NAMALWA (cell line): ENCODE data around the gene SDK1.
"Not testable (repeated sequence)": the region's sequence is repeated elsewhere in the genome, so short reads cannot be mapped to it uniquely, and the experiment has no call there.

Source experiments
- DNase-seq: peaks from one replicate; pipeline ENCODE4 v3.0.0-alpha.2; 2015; ENCODE audit warnings: low spot score

The SDK1 gene

GRCh38 chr7:3733541-3734140 is 432.6 kb downstream of the SDK1 start:
- no peak for DNase-seq

GRCh38 chr7:3738964-3739363 is 437.9 kb downstream of the SDK1 start:
- no peak for DNase-seq

DNA sequence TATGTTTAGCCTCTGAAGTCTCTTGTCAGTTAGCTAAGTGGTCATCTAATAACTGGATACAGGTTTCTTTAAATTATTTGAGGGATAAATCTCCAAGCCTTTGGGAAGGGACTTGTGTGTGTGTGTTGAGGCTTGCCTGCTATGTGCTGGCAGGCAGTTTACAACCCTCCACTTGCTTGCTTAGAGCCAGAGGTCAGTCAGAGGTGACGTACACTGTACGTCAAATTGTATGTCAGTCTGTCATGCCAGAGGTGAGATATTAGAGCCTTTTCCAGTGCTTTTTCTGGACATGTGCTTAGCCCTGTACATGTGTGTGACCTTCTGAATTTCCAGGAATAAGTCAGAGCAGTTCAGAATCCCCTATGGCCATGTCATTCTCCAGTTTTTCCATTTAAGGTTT is 438.9 kb downstream of the SDK1 start:
- DNase-seq, result no peak

- no peak for DNase-seq
Observed at GRCh38 chr7:3747467-3747866, 446.4 kb downstream of the SDK1 start.

DNA sequence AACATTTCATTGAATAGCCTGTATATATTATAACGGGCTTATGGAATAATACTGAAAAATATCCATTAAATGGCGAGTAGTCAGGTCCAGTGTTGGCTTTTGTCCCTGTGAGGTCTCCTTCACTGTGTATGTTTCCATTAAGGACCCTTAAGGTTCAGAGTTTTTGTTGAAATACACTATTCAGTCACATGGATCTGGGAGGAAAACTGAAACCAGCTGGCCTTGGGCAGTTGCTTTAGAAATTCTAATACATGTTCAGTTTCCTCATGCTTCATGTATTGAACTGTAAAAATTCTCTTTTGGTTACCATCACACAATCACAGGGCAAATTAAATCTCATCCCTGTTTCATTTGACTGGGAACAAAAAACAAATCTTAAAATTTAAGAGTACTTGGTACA is 447.3 kb downstream of the SDK1 start:
- DNase-seq, result no peak

GRCh38 chr7:3753868-3754267 is 452.8 kb downstream of the SDK1 start:
- DNase-seq, result no peak

DNA sequence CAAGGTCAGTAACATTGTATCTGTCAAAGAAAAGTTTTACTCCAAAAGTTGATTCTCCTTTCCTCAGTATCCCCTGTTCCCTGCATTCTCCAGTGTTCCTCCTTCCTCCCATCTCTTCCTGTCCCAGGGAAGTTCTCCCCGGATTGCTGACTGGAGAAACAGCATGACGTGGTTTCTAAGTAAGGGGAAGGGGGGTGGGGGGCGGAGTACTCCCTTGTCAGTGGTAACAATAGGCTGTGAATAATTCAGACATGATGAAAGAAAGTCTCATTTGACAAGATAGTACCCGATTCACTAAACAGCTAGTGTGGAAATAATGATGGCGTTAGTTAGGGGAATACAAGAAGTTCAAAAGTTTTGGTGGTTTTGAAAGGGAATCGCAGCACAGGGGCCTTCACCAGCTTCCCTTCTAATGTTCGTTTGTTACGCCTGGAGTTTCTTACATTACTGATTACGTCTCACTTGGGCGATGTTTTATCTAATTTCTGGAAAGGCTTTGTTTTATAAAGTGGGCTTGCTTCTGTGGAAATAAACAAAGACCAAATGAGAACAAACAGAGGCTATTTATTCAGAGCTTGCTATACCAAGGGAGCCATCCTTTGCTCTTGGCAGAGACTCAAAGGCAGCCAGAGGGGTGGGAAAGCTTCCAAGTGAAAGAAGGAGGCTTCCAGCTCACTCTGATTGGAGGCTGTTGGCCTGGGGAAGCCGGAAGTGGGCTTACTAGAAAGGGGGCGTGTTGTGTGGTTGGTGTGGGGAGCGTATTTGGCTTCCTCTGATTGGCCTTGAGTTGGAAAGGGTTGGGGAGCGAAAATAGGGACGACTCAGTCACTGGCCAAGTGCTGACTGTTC is 453.7 kb downstream of the SDK1 start:
- no peak for DNase-seq

- DNase-seq, result not testable (repeated sequence)
Observed at GRCh38 chr7:3755778-3756453, 454.9 kb downstream of the SDK1 start.

DNA sequence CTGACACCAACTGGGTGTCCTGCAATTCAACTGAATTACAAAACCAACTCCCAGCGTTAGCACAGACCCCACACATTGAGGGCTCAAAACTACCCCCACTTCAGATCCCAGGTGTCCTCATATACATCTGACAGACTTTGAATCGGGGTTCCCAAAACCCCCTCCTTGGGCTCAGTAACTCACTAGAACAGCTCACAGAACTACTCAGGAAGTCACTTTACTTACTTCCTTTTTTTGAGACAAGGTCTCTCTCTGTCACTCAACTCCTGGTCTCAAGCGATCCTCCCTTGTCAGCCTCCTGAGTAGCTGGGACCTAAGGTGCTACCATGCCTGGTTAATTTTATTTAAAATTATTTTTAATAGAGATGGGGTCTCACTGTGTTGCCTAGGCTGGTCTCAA is 456.0 kb downstream of the SDK1 start:
- no peak for DNase-seq

DNA sequence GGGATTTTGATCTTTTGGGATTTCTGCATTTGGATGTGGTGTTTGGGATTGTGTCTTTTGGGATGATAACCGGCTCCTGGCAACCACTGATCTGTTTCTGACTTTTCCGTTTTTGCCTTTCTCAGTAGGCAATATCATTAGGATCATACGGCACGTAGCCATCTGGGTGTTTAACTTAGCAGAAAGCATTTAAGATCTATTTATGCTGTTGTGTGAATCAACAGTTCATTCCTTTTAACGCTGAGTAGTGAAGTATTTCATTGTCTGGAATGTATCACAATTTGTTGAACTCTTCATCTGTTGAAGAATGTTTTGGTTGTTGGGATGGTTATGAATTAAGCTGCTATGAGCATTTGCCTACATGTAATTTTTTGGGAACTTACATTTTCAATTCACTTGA is 459.6 kb downstream of the SDK1 start:
- no peak for DNase-seq

DNA sequence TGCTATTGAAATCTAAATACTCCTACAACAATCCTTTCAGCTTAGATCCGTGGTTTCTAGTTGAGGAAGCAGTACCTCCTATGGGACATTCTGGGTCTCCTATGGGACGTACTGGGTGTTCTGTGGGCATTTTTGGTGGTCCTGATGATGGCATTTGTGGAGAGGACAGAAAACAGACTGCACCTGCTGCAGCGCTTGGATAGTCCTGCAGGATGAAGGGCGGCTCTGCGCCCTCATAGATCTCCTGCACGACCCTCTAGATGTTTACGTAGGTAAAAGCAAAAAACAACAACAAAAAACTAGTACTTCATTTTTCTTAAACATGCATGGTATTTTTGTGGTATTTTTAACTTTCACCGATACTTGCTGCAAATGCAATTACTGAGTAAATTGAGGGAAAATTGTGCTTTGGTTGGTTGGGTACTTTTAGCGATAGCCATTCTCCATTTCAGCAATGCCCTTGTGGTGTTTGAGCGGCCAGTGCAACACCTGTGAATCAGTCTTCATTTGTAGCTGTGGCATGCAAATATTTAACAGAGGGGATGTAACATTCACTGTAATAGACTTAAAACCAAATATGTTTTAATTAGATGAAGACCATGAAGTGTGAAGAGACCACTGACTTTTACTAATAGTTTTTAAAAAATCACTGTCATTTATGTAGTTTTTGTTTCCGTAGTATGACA is 461.2 kb downstream of the SDK1 start:
- no peak for DNase-seq

GRCh38 chr7:3767917-3768777 is 467.1 kb downstream of the SDK1 start:
- DNase-seq, result no peak

DNA sequence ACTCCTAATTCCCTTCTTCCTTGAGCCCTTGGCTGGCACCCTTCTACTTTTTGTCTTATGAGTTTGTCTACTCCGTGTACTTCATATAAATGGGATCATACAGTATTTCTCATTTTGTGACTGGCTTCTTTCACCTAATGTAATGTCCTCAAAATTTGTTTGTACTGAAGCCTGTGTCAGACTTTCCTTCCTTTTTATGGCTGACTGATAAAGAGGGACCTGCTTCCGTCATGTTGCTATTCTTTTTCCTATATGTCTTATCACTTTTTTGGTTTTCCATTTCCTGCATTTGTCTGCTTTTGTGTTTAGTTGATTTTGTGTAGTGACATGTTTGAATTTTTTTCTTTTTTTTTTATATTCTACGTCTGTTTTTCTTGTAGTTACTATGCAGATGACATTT is 470.9 kb downstream of the SDK1 start:
- no peak for DNase-seq

GRCh38 chr7:3778345-3778744 is 477.3 kb downstream of the SDK1 start:
- DNase-seq, result no peak

DNA sequence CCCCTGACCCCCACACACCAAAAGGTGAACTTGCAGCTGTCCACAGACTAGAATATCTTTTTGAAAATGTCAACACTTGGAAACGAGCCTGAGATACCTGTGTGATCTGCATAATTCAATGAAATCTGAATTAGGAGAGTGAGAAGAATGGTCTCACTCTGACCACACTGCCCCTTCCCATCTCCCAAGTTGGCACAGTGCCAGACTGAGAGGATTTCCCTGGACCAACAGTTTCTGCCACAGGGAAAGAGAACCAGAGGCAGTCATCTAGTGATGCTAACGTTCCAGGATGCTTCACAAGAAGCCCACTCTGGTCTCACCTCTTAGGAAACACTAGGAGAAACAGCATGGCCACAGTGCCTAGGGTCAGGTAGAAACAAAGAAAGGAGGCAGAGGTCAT is 479.0 kb downstream of the SDK1 start:
- no peak for DNase-seq

- DNase-seq, result no peak
Observed at GRCh38 chr7:3780525-3780924, 479.5 kb downstream of the SDK1 start.

DNA sequence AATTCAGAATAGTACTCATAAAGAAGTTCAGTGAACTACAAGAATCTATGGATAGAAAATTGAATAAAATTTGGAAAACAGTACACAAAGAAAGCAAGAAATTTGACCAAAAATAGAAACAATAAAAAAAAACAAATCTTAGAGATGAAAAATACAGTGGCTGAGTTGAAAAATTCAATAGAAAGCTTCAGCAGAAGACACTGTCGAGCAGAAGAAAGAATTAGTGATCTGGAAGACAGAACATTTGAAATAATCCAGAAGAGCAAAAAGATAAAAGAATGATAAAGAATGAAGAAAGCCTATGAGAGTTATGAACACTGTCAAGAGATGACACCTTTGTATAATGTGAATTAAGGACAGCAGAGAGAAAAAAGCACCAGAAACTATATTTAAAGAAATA is 480.6 kb downstream of the SDK1 start:
- DNase-seq, result no peak

DNA sequence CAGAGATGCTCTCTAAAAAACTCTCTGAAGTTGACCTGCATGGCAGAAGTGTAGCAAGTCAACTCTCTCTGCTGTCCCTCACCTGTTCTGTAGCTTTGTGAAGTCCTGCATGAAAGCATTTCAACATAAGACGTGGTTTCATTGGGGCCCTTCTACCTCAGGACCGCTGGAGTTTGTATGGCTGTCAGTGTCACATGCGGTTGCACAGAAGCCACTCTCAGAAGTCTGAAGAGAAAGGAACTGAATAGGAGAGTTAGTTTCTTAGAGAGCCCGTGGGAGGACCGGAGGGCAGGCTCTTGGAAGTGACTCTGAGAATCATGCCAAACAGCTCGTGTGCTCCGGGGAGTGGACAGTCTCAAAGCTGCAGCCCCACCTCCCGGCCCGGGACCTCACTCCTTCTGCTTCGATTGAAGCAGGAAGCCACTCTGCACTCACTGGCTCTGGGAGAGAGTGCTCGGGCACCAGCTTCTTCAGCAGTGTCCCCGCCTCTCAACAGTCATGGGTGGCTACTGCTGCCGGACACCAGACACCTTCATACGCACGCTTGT is 486.7 kb downstream of the SDK1 start:
- DNase-seq, result no peak

GRCh38 chr7:3790803-3791202 is 489.8 kb downstream of the SDK1 start:
- DNase-seq, result no peak

DNA sequence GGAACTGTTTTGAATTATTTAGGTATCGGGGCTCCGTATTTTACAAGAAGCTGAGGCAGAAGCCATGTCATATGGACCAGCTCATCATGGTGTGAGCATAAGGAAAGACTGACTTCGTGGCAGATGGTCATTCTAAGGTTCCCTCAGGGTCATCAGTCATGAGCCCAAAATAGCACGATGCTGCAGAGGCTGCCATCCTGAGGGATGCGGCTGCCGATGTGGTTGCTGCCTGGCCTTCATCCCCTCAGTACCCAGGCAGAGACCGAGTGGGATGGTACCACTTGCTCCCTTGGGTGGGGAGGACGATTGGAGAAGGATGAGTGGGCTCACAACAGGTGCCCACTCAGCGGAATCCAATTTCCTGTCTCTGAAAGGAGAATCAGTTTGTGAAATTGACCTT is 490.3 kb downstream of the SDK1 start:
- DNase-seq, result no peak

DNA sequence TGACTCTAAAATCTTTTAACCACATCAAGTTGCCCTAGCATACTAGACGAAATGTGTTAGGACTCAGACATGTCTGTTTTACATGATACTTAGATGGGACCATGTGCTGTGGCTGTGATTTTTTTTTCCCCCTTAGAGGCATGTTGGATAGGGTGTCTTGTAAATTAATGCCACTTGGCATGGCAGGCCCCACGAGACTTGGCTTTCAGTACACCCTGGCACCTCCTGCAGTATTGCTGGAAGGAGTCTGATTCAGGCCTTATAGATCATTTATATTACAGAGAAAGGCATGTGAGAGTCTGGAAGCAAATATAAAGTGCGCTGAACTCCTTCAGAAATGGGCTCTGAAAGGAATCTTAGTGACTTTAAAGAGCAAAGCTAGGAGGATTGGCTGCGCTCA is 494.1 kb downstream of the SDK1 start:
- no peak for DNase-seq
